ENCODE results near the gene RDH5. TPM values are rescaled to one million over a fixed set of nuclear protein-coding genes. Genes with fewer than 3 reads are reported as not detected.

Gene RDH5
- total and polyA plus RNA-seq, 2 of the 13 experiments (the other 11 are each of a cell fraction or from before 2014, with no cell fraction given) = 2.6 to 5.7 TPM

GRCh38 chr12:55715833-55716581 is 4.2 kb upstream of the RDH5 start, which contains the start of gene BLOC1S1 (continued):
- TF ChIP-seq MXD3 (CRISPR knock-in tag; IDR thresholded peaks at IDR 0.05) (peak; percentile 64; the same call in 1 of the 2 replicates), U2AF2 (IDR thresholded peaks at IDR 0.05; ENCODE audit: low read depth, low read length) (no peak), TFDP1 (CRISPR knock-in tag; IDR thresholded peaks at IDR 0.05; ENCODE audit: borderline replicate concordance) (peak; percentile 93), PITX1 (CRISPR knock-in tag; IDR thresholded peaks at IDR 0.05) (0 out of 2 replicates have a peak, but pooled peaks have one; percentile 31), ZNF772 (CRISPR knock-in tag; IDR thresholded peaks at IDR 0.05) (peak; percentile 62; the same call in 1 of the 2 replicates), ZNF263 (CRISPR knock-in tag; IDR thresholded peaks at IDR 0.05) (0 out of 2 replicates have a peak, but pooled peaks have one; percentile 56), ZSCAN21 (CRISPR knock-in tag; IDR thresholded peaks at IDR 0.05; ENCODE audit: borderline replicate concordance) (0 out of 2 replicates have a peak, but pooled peaks have one; percentile 59), PREB (CRISPR knock-in tag; IDR thresholded peaks at IDR 0.05) (no peak), GATAD2A (CRISPR knock-in tag; IDR thresholded peaks at IDR 0.05) (peak; percentile 74), SNRNP70 (IDR thresholded peaks at IDR 0.05; ENCODE audit: low read depth, low read length) (no peak), ZNF282 (IDR thresholded peaks at IDR 0.05; ENCODE audit: partially characterized antibody) (no peak), AHR (CRISPR knock-in tag; IDR thresholded peaks at IDR 0.05) (peak; percentile 77; the same call in 1 of the 2 replicates), ZSCAN29 (CRISPR knock-in tag; conservative IDR thresholded peaks at IDR 0.05) (no peak), RERE (CRISPR knock-in tag; IDR thresholded peaks at IDR 0.05; ENCODE audit: low read depth) (0 out of 2 replicates have a peak, but pooled peaks have one; percentile 33), E2F1 (CRISPR knock-in tag; IDR thresholded peaks at IDR 0.05) (no peak; the same call in none of the 2 replicates), SKI (IDR thresholded peaks at IDR 0.05; ENCODE audit: partially characterized antibody) (peak; percentile 32), ZNF704 (CRISPR knock-in tag; IDR thresholded peaks at IDR 0.05; ENCODE audit: borderline replicate concordance) (no peak; the same call in 1 of the 2 replicates), CHD2 (IDR thresholded peaks at IDR 0.05; ENCODE audit: low read depth, low read length) (no peak), SNAPC2 (CRISPR knock-in tag; IDR thresholded peaks at IDR 0.05) (peak; percentile 75; the same call in 1 of the 2 replicates)
